Measurements from ENCODE around the gene CSNK1D. TPM values are rescaled to one million over a fixed set of nuclear protein-coding genes. Genes with fewer than 3 reads are reported as not detected.
"Not testable (repeated sequence)": the region's sequence is repeated elsewhere in the genome, so short reads cannot be mapped to it uniquely, and the experiment has no call there.

CSNK1D gene
- total RNA-seq, 1 experiment from 2014 or later: 104 TPM

GRCh38 chr17:82269138-82269881 is 4.2 kb downstream of the CSNK1D start:
- H3K9me3 ChIP-seq: no peaks in the 10 kb centered on the region
- no peak overlapping the region for H3K4me3 ChIP-seq
- H3K27me3 ChIP-seq: no peaks in the 10 kb centered on the region
- no peak for DNase-seq
- H3K36me3 ChIP-seq: peaks cover 72% of the 10 kb centered on the region

DNA sequence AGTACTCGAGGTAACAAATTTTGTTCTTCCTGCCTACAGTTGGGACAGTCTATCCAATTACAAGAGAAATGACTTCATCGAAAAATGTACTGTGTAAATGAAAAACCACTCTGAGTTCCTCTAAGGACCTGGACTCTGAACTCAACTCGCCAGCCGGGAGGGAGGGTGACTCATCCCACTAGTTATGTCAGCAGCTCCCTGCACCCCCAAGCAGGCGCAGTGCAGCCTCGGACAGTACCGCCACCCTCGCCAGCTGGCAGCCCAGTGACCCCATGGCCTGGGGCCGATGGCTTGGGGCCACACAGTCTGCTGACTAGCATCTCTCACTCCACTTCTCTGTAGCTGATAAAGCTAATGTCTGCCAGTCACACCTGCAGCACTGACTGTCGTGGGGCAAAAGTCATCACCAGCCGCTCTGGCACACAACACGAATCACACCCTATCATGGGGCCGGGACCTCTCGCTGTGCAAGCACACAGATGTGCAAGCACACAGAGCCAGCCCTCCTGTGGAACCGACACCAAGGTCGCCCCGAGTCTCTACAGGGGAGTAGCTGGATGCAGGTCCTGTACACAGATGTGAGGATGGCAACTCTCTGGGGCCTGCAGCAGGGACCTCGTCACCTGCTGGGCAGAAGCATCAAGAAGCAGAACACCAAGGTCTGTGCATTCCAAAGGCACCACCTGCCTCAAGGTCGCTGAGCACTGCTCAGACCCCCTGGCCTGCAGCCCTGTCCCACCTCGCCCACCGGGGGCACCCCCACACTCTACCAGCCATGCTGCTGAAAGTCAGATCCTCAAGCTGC is 5.7 kb downstream of the CSNK1D start:
- Histone ChIP-seq H3K9me3 (no peaks in the 10 kb centered on the region), H3K36me3 (peaks cover 85% of the 10 kb centered on the region), H3K27me3 (no peaks in the 10 kb centered on the region), H3K4me3 (no peak overlapping the region)
- DNase-seq: peak; percentile 99

GRCh38 chr17:82266142-82266541 is 7.4 kb downstream of the CSNK1D start:
- H3K36me3 ChIP-seq: peaks cover 88% of the 10 kb centered on the region
- H3K4me3 ChIP-seq: no peak overlapping the region
- DNase-seq: no peak
- no peaks in the 10 kb centered on the region for H3K9me3 ChIP-seq
- H3K27me3 ChIP-seq: no peaks in the 10 kb centered on the region

DNA sequence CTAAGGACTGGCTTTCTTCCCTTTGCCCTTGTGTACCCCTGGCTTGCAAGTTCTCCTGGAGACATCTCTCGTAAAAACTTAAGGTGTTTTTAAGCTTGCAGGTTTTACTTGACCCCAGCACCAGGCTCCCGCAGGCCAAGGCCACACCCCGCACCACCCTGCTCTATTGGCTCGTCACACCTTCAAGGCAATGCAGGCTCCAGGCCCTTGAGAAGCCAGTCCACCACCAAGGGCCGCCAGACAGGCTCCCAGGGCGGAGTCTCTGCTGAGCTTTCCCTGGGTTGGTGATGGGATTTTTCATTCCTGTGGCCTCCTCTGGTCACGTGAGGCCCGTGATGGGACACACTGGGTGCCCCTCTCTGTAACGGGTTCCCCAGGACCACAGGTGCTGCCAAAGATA is 9.9 kb downstream of the CSNK1D start:
- DNase-seq: no peak
- Histone ChIP-seq H3K27me3 (no peaks in the 10 kb centered on the region), H3K4me3 (no peak overlapping the region), H3K9me3 (no peaks in the 10 kb centered on the region), H3K36me3 (peaks cover 94% of the 10 kb centered on the region)

GRCh38 chr17:82262344-82262743 is 11.2 kb downstream of the CSNK1D start:
- DNase-seq: no peak
- peaks cover 97% of the 10 kb centered on the region for H3K36me3 ChIP-seq

GRCh38 chr17:82259972-82260961 is 13.2 kb downstream of the CSNK1D start:
- DNase-seq: not testable (repeated sequence)
- peaks cover 97% of the 10 kb centered on the region for H3K36me3 ChIP-seq

More at GRCh38 chr17:82262344-82262743, 11.2 kb downstream of the CSNK1D start:
- no peaks in the 10 kb centered on the region for H3K9me3 ChIP-seq
- no peak overlapping the region for H3K4me3 ChIP-seq
- no peaks in the 10 kb centered on the region for H3K27me3 ChIP-seq

DNA sequence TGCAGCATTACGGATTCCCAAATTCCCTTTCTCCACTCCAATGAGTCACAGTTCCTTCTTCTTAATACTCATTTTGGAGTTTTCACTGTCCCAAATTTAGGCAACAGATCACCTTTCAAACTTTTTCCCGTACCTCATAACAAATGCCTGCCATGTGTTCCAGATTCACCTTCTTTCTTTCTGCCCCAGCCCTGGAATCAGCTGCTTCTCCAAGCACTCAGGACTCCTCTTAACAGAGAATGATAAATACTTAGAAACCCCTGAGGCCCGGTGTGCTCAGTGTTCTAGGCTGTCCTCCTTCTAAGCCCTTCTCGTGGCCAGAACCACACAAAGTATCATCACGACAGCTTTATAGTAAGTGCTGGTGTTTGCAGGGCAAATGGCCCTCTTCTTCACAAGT is 14.9 kb downstream of the CSNK1D start:
- H3K36me3 ChIP-seq: peaks cover 83% of the 10 kb centered on the region
- H3K27me3 ChIP-seq: no peaks in the 10 kb centered on the region
- DNase-seq: no peak
- no peaks in the 10 kb centered on the region for H3K9me3 ChIP-seq
- H3K4me3 ChIP-seq: no peak overlapping the region

More at GRCh38 chr17:82259972-82260961, 13.2 kb downstream of the CSNK1D start:
- H3K4me3 ChIP-seq, H3K9me3 ChIP-seq, H3K27me3 ChIP-seq: not testable (repeated sequence)

- H3K4me3 ChIP-seq: no peak overlapping the region
- no peaks in the 10 kb centered on the region for H3K27me3 ChIP-seq
- DNase-seq: no peak
- H3K9me3 ChIP-seq: no peaks in the 10 kb centered on the region
- peaks cover 83% of the 10 kb centered on the region for H3K36me3 ChIP-seq
These were observed 16.0 kb downstream of the CSNK1D start for GRCh38 chr17:82257473-82257872.

- Histone ChIP-seq H3K9me3 (no peaks in the 10 kb centered on the region), H3K36me3 (peaks cover 83% of the 10 kb centered on the region), H3K27me3 (no peaks in the 10 kb centered on the region), H3K4me3 (no peak overlapping the region)
- DNase-seq: no peak
These were observed 17.1 kb downstream of the CSNK1D start for GRCh38 chr17:82256242-82256885.

DNA sequence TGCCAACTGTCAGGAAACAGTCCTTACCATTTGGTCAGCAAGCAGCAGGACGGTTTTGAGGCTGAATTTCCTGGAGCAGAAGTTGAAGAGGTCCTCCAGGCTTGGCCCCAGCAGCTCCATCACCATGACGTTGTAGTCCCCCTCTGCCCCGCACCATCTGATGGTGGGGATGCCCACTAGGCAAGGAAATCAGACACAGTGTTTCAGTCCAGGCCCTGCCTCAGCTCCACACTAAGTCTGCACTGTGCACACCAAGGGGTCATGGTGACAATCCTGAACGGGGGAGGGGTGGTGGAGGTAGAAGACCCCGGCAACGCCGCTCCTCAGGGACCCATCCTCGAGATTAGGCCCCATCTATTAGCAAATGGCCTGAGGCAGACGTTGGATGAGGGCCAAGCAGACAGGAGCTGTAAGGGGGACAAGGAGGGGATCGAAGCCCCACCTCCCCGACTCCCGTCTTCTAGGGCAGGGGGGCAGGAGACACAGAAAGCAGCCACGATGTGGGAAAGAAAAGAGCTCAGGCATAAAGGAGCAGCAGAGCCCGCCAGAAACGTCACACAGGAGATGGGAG is 18.0 kb downstream of the CSNK1D start:
- H3K36me3 ChIP-seq: peaks cover 83% of the 10 kb centered on the region
- H3K27me3 ChIP-seq: no peaks in the 10 kb centered on the region
- DNase-seq: no peak
- H3K4me3 ChIP-seq: no peak overlapping the region
- H3K9me3 ChIP-seq: no peaks in the 10 kb centered on the region

DNA sequence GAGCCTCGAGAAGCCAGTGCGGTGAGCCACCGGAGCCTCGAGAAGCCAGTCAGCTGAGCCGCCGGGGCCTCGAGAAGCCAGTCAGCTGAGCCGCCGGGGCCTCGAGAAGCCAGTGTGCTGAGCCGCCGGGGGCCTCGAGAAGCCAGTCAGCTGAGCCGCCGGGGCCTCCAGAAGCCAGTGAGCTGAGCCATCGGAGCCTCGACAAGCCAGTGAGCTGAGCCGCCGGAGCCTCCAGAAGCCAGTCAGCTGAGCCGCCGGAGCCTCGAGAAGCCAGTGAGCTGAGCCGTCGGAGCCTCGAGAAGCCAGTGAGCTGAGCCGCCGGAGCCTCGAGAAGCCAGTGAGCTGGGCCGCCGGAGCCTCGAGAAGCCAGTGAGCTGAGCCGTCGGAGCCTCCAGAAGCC is 18.8 kb downstream of the CSNK1D start:
- H3K9me3 ChIP-seq, H3K4me3 ChIP-seq, H3K27me3 ChIP-seq, DNase-seq: not testable (repeated sequence)
- H3K36me3 ChIP-seq: peaks cover 83% of the 10 kb centered on the region

DNA sequence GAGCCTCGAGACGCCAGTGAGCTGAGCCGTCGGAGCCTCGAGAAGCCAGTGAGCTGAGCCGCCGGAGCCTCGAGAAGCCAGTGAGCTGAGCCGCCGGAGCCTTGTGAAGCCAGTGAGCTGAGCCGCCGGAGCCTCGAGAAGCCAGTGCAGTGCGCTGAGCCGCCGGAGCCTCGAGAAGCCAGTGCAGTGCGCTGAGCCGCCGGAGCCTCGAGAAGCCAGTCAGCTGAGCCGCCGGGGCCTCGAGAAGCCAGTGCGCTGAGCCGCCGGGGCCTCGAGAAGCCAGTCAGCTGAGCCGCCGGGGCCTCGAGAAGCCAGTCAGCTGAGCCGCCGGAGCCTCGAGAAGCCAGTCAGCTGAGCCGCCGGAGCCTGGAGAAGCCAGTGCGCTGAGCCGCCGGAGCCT is 19.4 kb downstream of the CSNK1D start:
- DNase-seq, H3K27me3 ChIP-seq, H3K9me3 ChIP-seq, H3K4me3 ChIP-seq: not testable (repeated sequence)
- H3K36me3 ChIP-seq: peaks cover 83% of the 10 kb centered on the region

GRCh38 chr17:82253179-82253544 is 20.3 kb downstream of the CSNK1D start:
- H3K9me3 ChIP-seq: no peaks in the 10 kb centered on the region
- DNase-seq: no peak
- peaks cover 83% of the 10 kb centered on the region for H3K36me3 ChIP-seq
- no peaks in the 10 kb centered on the region for H3K27me3 ChIP-seq
- H3K4me3 ChIP-seq: no peak overlapping the region

- DNase-seq: no peak
- no peaks in the 10 kb centered on the region for H3K9me3 ChIP-seq
- H3K36me3 ChIP-seq: peaks cover 85% of the 10 kb centered on the region
- H3K27me3 ChIP-seq: no peaks in the 10 kb centered on the region
- no peak overlapping the region for H3K4me3 ChIP-seq
These were observed 20.9 kb downstream of the CSNK1D start for GRCh38 chr17:82252511-82253178.

- Histone ChIP-seq H3K27me3 (no peaks in the 10 kb centered on the region), H3K9me3 (no peaks in the 10 kb centered on the region), H3K36me3 (peaks cover 85% of the 10 kb centered on the region), H3K4me3 (no peak overlapping the region)
- no peak for DNase-seq
These were observed 22.5 kb downstream of the CSNK1D start for GRCh38 chr17:82250868-82251500.
